ENCODE results near the gene KLF7.

The KLF7 gene

DNA sequence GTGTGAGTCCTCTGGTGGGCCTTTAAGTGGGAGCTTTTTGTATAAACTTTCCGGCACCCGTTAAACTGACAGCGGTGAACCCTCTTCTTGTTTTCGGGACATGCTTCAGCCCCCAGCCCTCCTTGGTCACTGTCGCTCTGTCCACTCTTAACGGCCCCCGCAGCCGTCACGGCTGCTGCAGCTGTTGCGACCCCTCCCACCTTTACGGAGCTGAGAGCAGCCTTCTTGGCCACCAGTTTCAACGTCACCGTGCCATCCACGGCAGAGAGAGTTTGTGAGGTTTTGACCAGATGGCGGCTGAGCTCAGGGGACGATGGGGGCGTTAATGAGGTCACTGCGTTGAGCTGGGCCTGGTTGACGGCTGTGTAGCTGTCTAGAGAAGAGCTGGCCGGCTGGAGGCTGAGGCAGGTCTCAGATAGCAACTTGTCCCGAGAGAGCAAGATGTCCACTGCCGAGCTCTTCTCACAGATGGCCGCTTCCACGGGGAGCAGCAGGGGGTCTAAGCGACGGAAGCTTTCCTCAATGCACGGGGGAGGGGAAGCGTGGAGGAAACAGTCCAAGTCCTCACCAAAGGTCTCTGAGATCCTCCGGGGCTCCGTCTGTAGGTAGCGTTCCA lies 41.9 kb downstream of the KLF7 start:
- DNase-seq (ENCODE audit: low read depth) = no peak

DNA sequence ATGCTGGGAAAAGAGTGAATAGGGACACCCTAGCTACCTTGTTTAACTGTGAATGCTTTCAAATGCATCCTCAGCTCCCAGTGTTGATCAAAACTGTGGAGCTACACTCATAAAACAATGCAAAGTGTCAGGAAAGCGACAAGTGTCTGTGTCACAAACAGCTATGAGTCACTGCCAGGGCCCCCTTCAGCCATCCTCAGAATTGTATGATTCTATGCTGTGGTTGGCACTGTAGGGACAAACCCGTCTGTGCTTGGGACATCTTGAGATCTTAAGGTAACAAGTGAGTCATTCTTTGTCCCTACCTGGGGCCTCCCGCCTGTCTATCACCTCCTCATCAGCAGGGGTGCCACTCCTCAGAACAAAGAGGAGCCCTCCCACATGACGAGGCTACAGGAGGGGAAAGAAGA lies 42.4 kb downstream of the KLF7 start:
- DNase-seq (ENCODE audit: low read depth) = peak; percentile 47

DNA sequence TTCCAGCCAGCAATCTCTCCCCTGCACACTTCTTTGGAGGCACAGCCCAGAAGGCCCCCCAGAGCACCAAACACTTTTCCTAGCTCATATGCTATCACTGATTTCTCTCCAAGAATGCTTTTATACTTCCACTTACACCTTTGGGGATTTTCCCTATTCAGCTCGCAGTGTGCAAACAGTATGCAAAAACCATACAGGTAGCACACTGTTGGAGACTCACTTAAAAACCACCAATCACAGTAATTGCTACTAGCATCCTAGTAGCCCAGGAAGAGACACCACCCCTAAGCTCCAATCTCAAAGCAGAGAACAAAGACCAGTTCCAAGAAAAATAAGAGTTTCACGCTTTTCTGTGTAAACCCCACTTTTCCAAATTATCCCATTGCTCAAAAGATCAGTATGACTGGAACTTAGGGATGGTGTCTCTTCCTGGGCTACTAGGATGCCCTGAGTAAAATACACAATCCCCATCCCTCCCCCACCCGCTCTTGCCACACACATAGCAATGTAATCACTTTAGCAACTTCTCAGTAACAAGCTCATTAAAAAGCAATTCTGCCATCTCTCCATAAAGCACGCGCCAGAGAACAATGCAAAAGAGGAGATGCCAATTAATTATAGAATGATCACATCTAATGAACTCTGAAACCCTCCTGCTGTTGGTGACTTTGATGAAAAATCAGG lies 43.0 kb downstream of the KLF7 start:
- DNase-seq (ENCODE audit: low read depth) = no peak

DNA sequence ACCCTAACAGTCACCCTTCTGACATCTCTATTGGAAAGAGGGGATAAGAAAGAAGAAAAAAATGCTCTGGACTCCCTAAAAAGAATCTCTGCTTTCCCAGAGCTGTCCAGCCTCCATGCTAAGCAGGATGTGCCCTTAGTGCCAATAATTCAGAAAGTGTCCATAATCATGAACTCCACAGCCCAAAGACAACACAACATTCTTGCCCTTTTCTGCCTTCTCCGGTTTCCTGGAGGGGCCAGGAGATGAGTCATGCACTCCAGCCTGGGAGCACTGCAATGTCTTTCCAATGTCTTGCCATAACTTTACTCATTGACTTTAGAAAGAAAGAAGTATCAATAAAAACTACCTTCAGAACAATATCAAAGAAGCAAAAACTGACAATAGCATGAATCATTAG lies 44.0 kb downstream of the KLF7 start:
- no peak for DNase-seq (ENCODE audit: low read depth)

DNA sequence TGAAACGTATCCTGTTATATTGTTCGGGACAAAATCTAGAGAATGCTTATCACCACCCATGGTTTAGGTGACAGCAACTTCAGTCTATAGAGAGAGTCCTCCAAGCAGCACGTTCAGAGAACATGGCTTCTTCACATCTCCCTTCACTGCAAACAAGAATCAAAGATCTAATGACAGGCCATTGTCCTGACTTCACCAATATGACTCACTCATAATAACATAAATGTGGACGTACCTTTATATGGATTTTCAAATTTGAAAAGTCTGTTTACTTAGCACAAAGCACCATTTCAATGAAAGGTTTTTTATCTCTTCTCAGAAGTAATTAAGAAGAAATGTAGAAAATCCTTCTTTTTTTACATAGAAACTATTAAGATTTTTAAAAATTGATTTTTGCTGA lies 46.7 kb downstream of the KLF7 start:
- no peak for DNase-seq (ENCODE audit: low read depth)

DNA sequence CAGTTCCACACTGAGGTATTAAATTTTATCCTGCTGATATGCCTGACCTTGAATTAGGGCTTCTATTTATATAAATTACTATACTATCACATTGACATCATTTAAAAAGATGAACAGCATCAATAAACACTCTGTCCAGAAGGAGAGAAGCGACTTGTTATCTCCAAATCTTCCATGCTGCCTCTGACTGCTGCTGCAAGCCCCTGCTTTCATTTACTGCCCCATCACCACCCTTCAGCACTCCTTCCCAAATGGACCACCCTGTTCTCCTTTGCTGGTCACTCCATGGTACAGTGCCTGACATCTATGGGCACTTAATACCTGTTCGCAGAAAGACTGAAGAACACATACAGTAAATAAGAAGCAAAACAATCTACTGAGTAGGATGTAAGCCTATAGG lies 48.1 kb downstream of the KLF7 start:
- no peak for DNase-seq (ENCODE audit: low read depth)

DNA sequence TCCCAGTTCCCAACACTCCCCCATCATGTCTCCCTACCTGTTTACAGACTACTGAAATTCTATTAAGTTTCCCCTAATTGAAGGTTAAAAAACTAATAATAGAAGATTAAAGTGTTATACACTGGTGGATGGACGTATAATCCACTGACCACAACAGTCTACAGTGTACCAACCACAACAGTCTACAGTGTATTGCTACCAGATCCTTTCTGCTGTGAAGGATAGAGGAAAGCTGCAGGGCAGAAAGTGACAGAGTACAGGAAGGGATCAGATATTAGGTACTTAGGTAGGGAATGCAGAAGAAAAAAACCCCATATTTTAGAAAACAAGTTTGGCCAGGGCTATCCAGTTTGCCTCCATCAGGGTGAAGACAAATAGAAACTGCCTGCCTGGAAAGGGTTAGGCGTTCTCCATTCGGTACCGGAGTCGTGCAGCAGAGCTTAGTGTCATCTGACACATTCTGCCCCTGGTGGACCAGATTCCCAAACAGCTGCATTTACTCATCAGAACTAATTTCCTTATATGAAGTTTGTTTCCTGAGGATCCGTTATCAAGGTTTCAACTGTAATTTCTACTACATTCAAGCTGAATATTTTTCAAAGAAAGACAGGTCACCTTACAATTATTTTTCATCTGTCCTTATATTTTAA lies 49.9 kb downstream of the KLF7 start:
- DNase-seq (ENCODE audit: low read depth) = no peak

DNA sequence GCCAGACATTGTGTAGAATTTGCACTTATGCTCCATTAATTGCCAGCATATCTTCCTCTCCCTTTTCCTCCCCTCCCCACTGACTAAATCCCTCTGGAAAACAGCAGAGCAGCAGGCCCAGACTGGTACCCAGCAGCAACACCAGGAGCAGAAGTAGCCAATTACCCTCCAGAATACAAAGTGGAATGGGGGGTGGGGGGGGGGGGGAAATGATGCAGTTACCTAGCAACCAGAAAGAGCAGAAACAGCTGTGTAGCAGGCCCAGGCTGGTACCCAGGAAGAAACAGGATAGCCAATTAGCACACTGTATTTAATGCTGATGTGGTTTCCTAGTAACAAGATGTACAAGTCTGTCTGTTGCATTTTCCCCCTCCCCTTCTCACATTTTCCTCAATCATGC lies 52.3 kb downstream of the KLF7 start:
- no peak for DNase-seq (ENCODE audit: low read depth)

DNA sequence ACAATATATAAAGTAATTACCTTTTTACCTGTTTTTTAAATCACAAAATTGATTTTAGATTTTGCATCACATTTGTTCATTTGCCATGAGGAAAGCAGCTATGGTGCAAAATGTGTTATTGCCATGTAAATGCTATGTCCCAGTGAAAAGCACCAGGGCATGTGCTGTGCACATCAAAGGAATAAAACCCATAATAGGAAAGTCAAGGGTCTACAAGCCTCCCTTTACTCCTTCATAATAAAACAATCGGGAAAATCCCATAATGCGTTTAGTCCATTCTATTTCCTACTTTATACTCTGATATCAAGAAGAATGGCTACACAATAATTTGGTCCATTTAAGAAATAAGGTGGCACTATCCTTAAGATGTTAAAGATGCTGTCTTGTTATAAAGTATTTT lies 53.0 kb downstream of the KLF7 start:
- DNase-seq (ENCODE audit: low read depth) = no peak

DNA sequence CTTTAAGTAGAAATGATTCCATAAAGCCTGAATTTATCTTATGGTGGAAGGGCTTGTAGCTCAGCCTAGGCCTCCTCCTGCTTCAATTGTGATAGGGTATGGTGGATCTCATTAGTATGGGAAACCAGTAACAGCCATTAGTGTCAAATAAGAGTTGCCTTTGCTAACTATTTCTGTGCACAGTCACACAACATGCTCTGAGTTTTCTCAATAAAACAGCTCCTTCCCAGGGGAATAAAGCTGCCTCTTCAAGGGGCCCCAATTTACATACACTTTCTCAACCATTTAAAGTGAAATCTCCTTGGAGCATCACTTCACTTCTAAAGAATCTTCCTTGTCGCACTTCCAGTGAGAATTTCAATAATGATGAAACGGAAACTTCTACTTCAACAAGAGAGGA lies 53.4 kb downstream of the KLF7 start:
- no peak for DNase-seq (ENCODE audit: low read depth)

DNA sequence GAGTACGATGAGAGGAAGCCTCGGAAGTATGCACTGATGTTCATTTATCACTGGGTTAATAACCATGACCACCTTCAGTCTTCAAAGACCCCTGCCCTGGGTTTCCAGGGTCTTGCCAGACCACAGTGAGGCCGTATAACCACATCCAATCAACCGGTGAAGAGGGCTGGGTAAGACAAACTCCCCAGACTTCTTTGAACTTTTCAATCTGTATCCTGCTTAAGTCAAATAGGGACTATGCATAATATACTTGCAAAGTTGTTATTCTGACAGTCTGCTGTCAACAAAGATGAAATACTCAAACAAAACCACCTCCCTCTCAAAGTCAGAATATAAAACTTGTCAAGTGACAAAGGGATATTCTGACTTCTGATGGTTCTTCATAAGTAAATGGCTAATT lies 54.0 kb downstream of the KLF7 start:
- DNase-seq (ENCODE audit: low read depth) = no peak

DNA sequence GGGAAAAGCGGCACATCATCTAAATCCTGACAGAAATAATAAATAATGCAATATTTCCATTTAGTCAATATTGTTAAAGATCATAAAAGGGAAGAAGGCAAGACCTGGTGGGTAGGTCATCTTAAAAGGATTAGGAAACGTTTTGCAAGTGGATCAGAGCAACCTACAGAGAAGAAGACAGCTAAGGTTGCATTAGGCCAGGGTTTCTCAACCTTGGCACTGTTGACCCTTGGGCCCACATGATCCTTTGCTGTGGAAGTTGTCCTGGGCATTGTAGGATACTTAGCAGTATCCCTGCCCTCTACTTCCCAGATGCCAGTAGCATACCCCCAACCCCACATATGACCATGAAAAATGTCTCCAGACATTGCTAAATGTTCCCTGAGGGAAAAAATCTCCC lies 55.0 kb downstream of the KLF7 start:
- DNase-seq (ENCODE audit: low read depth) = no peak

DNA sequence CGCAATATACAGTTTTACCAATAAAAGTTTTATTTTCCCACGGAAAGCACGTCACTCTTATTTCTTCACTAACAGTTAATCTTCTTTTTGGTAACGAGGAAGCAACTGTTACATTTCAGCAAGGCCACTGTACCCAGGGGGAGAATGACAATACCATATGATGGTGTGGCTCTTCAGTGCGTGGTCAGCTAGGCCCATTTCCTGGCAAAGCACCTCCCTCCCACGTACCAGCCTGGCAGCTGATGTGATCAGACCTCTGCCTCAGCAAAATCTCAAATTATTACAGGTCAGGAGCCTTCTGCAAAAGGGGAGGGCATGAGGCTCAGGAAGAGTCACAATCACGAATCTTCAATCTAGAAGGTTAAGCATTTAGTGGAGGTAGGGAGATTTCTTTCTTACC lies 55.4 kb downstream of the KLF7 start:
- no peak for DNase-seq (ENCODE audit: low read depth)

DNA sequence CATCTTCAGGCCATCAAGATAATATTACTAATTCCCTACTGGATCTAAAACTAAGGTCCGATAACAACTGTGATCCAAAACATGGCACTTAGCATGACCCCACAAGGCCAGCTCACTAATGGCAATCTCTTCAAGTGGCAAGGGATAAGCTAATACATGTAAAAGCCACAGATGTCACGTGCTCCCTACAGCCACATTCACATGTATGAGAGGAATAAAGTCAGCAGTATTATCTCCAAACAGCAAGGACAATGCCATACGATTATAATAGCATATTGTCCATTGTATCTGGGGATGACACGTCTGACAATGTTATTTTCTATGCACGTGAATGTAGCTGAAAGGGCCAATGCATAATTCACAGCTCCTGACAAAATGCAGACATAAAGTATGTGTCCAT lies 56.0 kb downstream of the KLF7 start:
- no peak for DNase-seq (ENCODE audit: low read depth)

DNA sequence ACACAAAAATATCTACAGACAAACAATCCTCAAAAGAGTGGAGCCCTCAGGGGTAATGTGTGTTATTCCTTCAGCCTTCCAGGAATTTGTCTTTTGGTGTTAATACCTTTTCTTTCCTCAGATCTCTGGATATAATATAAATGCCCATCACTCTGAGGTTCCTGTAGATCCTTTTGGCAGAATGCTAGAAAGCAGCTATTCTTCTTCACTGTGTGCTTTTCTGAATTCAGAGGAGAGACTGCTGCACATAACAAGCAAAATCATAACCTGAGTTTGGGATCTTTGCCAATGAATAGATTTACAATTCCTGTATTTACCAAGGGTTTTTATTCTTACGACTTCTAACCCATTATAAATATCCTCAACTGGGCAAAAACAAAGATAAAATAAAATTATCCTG lies 57.3 kb downstream of the KLF7 start:
- no peak for DNase-seq (ENCODE audit: low read depth)

DNA sequence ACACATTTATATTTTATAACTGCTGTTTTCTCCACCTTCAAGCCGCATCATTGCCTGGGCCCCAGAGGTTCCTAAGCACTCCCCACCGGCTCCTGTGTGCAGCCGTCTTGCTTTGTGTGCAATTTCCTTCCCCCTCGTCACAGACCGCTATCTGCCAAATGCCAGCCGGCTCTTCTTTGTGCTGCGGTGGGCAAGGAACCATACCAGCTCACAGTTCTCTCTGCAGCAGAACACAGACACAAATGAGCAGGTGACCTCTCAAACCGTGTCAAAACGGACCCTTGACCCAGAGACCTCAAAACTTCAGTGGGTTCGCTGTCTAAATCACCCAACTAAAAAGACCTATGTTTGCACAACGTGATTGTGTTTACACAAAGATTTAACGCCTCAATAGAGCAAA lies 58.2 kb downstream of the KLF7 start:
- no peak for DNase-seq (ENCODE audit: low read depth)

DNA sequence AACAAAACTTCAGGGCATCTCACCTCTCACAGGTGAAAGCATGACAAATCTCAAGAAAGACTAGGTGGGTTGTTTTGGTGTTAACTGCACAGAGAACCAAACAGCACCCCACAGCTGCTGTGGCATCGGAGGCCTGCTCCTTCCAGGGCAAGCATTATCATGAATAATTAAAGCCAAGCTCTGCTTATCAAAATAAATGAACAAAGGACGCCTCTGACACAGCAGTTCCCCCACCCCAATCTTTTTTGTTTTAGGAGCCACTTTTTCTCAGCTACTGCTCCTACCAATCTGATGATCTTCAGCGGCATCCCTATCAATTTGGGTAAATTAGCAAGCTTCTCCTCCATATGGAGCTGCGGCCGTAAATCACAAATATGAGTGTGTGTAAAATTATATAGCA lies 58.6 kb downstream of the KLF7 start:
- no peak for DNase-seq (ENCODE audit: low read depth)

DNA sequence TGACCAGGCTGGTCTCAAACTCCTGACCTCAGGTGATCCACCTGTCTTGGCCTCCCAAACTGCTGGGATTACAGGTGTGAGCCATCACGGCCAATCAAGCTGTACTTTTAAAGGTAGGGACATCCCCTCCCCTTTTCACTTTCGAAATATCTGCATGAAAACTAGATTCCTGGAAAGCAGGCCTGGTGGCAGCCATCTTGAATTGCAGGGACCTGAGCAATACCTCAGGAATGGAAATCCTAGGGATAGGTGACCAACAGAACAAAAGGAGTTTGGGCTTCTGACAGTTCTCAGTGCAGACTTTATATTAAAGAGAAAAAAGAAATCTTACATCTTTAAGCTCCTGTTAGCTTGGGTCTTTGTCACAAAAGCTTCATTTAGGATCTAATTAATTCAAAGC lies 62.6 kb downstream of the KLF7 start:
- DNase-seq (ENCODE audit: low read depth) = no peak

DNA sequence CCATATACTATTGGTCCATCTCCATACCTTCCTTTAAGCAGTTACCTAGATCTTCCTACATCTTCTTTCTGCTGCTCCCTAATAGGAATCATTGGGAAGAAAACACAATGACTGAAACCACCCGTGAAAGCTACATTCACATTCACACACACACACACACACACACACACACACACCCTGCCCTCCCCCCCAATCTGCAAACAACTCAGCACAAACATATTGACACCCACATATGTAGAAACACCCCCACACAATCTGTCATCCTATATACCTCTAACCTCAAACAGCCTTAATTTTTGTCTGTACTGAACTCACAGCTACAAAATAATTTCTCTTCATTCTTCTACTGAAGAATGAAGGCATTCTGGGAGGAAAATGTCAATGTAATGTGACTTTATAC lies 63.8 kb downstream of the KLF7 start:
- DNase-seq (ENCODE audit: low read depth) = no peak

DNA sequence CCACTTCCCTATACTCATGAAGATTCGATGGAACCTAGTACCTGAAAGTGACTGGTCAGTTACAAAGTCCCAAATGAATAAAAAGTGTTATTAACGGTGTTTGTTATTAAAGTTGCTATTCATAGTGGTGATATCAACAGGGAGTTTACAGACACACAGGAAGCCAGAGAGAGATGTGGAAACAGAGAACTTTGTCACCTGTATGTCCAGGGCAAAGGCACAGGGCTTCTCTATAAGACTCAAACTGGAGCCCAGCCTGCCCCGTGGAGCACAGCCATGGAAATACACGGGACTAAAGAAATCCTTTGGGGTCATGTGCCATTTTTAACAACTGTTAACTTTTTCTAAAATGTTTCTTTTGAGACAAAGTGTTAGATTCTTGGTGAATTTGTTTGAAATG lies 68.5 kb downstream of the KLF7 start:
- no peak for DNase-seq (ENCODE audit: low read depth)

DNA sequence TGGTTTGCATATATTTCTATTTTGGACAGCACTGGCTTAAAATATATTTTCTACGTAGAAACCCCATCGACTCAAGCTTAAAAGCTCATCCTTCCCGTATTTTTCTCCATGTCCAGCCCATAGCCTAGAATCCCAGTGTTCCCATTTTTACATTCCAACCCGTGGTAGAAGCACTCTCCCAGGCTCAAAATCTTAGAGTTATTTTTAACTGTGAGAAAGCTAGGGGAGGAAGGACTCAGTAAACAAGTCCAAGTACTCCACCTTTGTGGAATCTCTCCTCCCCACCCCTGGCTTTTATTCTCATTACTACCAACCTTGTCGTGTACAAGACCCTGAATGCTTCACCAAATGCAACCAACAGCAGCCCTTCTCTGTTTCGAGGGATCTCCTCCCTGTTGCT lies 69.8 kb downstream of the KLF7 start:
- no peak for DNase-seq (ENCODE audit: low read depth)

DNA sequence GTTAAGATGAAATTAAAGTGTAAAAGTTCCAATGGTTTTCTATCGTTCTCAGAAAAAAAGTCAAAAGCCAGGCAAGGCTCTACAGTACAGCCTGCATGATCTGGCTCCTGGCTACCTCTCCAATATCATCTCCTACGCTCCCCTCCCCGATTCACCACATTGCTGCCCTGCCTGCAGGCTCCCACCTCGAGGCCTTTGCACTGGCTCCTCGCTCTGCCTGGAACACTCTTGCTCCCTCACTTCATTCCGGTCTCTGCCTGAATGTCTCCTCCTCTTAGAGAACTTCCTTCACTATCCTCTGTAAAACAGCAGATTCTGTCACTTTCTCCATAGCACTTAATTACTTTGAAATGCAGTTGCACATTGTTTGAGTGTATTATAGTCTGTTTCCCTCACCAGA lies 72.5 kb downstream of the KLF7 start:
- DNase-seq (ENCODE audit: low read depth) = no peak

DNA sequence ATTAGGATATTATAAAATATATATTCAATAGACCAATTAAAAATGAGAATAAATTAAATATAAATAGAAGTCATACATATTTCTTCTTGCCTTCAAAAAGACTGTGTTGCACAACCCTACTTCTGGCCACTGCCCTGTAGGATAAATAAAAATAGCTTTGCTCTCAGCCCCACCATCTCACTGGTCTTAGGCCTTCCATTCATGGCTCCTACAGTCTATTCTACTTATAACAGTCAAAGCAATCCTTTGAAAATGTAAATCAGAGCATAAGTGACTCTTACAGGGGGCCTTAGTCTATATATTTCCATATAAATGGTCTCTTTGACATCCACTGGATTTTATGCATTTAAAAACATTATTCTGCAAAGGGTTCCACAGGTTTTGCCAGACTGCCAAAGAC lies 72.9 kb downstream of the KLF7 start:
- no peak for DNase-seq (ENCODE audit: low read depth)

DNA sequence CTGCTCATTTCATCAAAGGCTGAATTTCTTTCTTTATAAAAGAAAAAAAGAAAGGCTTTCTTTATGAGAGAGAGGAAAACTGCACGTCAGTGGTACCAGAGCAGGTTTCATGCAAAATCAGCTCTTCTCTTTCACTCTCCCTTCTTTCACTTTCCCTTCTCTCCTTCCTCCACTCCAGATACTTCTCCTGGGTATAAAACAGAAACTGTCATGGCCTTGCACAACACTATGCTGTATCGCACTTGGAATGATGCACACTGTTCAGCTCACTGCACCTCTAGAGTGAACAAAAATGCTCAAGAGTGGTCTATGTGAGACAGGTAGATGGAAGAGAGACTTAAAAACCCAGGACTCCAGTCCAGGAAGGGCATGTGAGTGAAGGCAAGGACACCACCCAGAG lies 73.8 kb downstream of the KLF7 start:
- DNase-seq (ENCODE audit: low read depth) = no peak
